SHP77 treated with DMSO at 0.1 percent for 48 hours (cell line): ENCODE results near the gene PEX5L.

Experiments used
- DNase-seq: peaks from one replicate; lab custom pipeline; 2025; lab: John Stamatoyannopoulos, UW

PEX5L gene

GRCh38 chr3:179955286-179955685 lies 81.5 kb downstream of the PEX5L start:
- no peak for DNase-seq

- DNase-seq: no peak
Measured at GRCh38 chr3:179953993-179954870, 82.5 kb downstream of the PEX5L start.

- no peak for DNase-seq
Measured at GRCh38 chr3:179950840-179951239, 85.9 kb downstream of the PEX5L start.

GRCh38 chr3:179949869-179950268 lies 86.9 kb downstream of the PEX5L start:
- no peak for DNase-seq

- peak; percentile 72 for DNase-seq
Measured at GRCh38 chr3:179949412-179949811, 87.3 kb downstream of the PEX5L start.

- no peak for DNase-seq
Measured at GRCh38 chr3:179948740-179949139, 88.0 kb downstream of the PEX5L start.

- DNase-seq: no peak
Measured at GRCh38 chr3:179945569-179945968, 91.2 kb downstream of the PEX5L start.

- no peak for DNase-seq
Measured at GRCh38 chr3:179943117-179943880, 93.4 kb downstream of the PEX5L start.

GRCh38 chr3:179942553-179943075 lies 94.1 kb downstream of the PEX5L start:
- no peak for DNase-seq

GRCh38 chr3:179935710-179936109 lies 101.0 kb downstream of the PEX5L start:
- no peak for DNase-seq

- DNase-seq: peak; percentile 46
Measured at GRCh38 chr3:179933914-179934313, 102.8 kb downstream of the PEX5L start.

GRCh38 chr3:179933080-179933479 lies 103.7 kb downstream of the PEX5L start:
- DNase-seq: peak; percentile 94

GRCh38 chr3:179932674-179933073 lies 104.1 kb downstream of the PEX5L start:
- DNase-seq: no peak

- DNase-seq: peak; percentile 45
Measured at GRCh38 chr3:179929091-179929529, 107.6 kb downstream of the PEX5L start.

GRCh38 chr3:179927191-179927590 lies 109.5 kb downstream of the PEX5L start:
- DNase-seq: no peak

- DNase-seq: no peak
Measured at GRCh38 chr3:179921951-179922350, 114.8 kb downstream of the PEX5L start.

GRCh38 chr3:179921500-179921899 lies 115.2 kb downstream of the PEX5L start:
- no peak for DNase-seq

- DNase-seq: no peak
Measured at GRCh38 chr3:179907784-179908482, 128.8 kb downstream of the PEX5L start.

GRCh38 chr3:179902061-179902460 lies 134.7 kb downstream of the PEX5L start:
- no peak for DNase-seq

- peak; percentile 5 for DNase-seq
Measured at GRCh38 chr3:179898024-179898423, 138.7 kb downstream of the PEX5L start.

GRCh38 chr3:179897231-179897630 lies 139.5 kb downstream of the PEX5L start:
- DNase-seq: no peak

- DNase-seq: no peak
Measured at GRCh38 chr3:179896507-179896906, 140.2 kb downstream of the PEX5L start.
